Liver (tissue), 3 donors: ENCODE measurements around the gene CACNA1C.

Experiments used
- CTCF ChIP-seq: fragments of 150-350 bp; IDR thresholded peaks from 2 replicates; pipeline ENCODE4 v1.5.1; 2017; ENCODE audit warnings: improper control_type of control experiment, low read depth, low read length; ENCODE audit not compliant: missing input control
- EGR1 ChIP-seq, 2 donors: IDR thresholded peaks; 2 replicates each; pipeline ENCODE4 v1.6.1; 2016 to 2018; ENCODE audit warnings: antibody characterized with exemption in 2 of 2, low read depth in 2 of 2
- GABPA ChIP-seq, 2 donors: IDR thresholded peaks in 1 of 2; conservative IDR thresholded peaks in 1 of 2; 2 replicates each; pipeline ENCODE4 v1.6.1; 2016; ENCODE audit warnings: antibody characterized with exemption in 2 of 2, mild to moderate bottlenecking in 1 of 2, moderate library complexity in 1 of 2
- JUND ChIP-seq, 2 donors: IDR thresholded peaks; 2 replicates each; pipeline ENCODE4 v1.6.1; 2016; ENCODE audit warnings: antibody characterized with exemption in 2 of 2
- MAX ChIP-seq: IDR thresholded peaks from 2 replicates; pipeline ENCODE4 v1.6.1; 2016; ENCODE audit warnings: antibody characterized with exemption
- RAD21 ChIP-seq, 2 donors: IDR thresholded peaks; 2 replicates each; pipeline ENCODE4 v1.6.1; 2016; ENCODE audit warnings: antibody characterized with exemption in 2 of 2, mild to moderate bottlenecking in 2 of 2
- REST ChIP-seq: IDR thresholded peaks from 2 replicates; pipeline ENCODE4 v1.6.1; 2016; ENCODE audit warnings: antibody characterized with exemption, mild to moderate bottlenecking
- SP1 ChIP-seq: IDR thresholded peaks from 2 replicates; pipeline ENCODE4 v1.6.1; 2018; ENCODE audit warnings: antibody characterized with exemption, mild to moderate bottlenecking
- TAF1 ChIP-seq: conservative IDR thresholded peaks from 2 replicates; pipeline ENCODE4 v1.6.1; 2016; ENCODE audit warnings: antibody characterized with exemption, mild to moderate bottlenecking
- donor health status: healthy.
- donor health status: healthy.

GRCh38 chr12:2439332-2440100 lies 386.7 kb downstream of the CACNA1C start:
- TF ChIP-seq CTCF (no peak), MAX (no peak), REST (no peak), SP1 (no peak), RAD21 (IDR thresholded peaks at IDR 0.05) (no peak), GABPA (IDR thresholded peaks at IDR 0.05 in 1 of 2, conservative IDR thresholded peaks at IDR 0.05 in 1 of 2) (no peak), EGR1 (IDR thresholded peaks at IDR 0.05; ENCODE audit: low read depth in 2 of 2) (no peak), TAF1 (no peak), JUND (IDR thresholded peaks at IDR 0.05) (no peak)
